Inferior parietal cortex (tissue), 1 donor: ENCODE results near the gene NT5DC3.

Experiments used
- DNase-seq: peaks from one replicate; pipeline ENCODE4 v3.0.0-alpha.2; 2016; ENCODE audit errors: extremely low spot score

The NT5DC3 gene

DNA sequence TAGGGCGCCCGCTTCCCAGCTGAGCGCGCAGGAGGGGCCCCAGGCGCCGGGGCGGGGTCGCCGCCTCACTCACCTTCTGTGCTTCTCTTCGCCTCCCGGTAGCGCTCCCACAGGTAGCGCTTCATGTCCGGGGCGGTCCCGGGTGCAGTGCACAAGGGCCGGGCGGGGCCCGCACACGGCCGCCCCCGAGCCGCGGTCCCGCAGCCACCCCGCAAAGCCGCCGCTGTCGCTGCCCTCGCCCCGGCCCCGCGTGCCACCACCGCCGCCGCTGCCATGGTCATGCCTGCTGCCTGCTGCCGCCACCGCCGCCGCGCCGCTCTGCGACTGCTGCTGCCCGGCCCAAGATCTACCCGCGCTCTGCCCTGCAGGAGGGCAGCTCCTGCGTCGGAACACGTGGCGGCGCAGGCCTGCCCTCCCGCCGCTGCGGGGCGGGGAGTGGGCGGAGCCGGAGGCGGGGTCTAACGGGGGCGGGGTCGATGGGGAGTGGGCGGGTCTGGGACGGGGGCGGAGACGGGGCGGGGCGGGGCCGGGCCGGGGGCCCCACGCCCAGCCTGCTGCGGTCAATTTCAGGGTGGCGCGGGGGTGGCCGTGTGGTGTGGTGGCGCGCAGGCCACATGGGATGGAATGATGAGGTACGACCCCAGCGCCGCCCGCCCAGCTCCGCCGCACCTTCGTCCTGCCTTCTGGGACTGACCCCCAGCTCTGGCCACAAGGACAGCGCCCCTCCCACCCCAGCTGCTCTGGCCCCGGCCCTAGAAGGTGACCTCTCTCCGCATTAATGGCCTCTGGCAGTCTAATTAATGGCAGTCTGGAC lies at the start of gene NT5DC3:
Gene NT5DC3, minus strand, starts transcription at position 359 of the 814 bp plus-strand sequence. Its CDS starts 78 bp downstream, at position 281.
- DNase-seq: peak; percentile 63

GRCh38 chr12:103887738-103888137 lies 46.7 kb upstream of the NT5DC3 start:
- no peak for DNase-seq

DNA sequence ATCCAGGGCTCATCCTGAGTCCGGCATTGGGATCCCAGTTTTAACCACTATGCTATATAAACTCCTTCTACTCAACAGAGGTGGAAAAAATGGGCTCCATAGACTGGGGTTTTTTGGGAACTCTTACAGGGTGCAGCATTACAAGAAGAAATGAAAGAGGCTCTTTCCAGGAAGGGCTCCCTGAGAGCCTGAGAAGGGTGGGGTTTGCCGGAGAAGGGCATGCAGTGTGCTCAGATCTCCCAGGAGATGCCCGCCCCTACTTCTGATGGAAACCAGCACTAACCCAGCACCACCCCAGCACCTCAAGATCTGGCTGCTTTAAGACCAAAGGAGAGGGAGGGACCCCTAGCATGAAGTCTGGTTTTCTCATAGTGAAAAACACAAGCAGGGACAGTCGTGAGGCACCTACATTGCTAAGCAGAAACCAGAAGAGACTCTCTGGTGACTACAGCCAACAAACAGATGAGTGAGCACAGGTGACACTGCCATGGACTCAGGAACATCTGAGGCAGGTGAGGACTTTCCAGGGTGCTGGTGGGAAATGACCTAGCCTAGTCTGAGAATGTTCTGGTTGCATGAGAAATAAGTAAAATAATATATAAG lies 45.3 kb upstream of the NT5DC3 start:
- no peak for DNase-seq

DNA sequence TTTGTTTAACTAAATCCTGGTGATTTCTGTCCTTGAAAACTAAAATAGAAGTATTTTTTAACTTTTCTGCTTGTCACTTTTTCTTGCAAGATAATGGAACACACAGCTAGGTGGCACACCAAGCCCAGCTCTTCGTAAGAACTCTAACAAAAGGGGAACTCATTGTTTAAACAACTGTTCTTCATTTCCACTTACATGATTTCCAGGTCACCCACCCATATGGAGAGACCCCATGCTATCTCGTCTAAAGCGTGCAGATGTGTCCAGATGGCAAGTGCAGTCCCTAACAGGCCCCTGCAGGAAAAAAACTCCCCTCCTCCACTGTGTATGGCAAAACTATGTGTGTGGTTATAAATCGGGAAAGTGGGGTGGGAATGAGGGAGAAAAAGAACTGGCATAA lies 43.3 kb upstream of the NT5DC3 start:
- peak; percentile 20 for DNase-seq

DNA sequence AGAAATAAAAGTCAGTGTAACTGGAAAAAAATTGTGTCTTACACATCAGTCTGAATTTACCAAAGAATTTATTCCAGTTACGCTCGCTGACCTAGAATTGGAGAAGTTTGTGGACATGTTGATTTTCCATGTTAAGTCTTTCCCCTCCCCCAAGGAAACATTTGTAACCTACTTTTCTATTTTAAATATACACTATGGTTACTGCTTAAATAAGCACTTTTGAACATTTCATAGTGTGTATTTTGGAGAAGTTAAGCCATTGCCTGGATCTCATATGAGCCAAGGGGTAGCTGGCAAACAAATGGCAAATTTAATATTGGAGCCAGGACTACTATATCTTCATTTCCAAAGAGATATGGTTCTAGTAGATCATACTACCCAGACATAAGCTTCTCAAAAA lies 42.9 kb upstream of the NT5DC3 start:
- DNase-seq: no peak

DNA sequence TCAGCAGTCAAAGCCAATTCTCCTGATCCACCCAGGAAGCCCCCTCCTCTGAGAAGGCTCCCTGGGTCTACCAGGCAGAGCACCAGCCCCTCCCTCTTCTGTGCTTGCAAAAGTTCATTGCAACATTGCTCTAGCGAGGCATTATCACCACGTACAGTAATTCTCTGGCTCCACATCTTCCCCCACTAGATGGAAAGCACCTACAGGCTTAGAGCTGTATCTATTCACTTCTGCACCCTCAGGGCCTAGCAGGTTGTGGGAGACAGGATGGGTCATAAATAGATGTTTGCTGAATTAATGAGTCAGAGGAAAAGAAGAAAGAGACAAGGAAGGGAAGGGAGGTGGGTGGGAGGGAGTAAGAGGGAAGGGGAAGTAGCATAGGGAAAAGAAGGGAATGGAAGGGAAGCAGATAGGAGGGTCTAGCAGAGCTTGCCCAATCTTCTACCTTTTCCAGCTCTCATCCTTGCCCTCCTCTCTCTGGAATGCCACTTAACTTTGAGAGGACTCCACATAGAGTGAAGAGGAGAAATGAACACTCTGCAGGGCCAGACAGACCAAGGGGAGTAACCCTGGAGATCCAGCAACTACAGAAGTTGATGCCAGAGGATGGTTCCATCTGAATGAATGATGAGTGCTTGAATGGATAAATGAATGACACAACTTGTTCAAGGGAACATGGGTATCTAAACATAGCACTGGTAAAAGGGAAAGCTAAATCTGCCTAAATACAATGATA lies 42.0 kb upstream of the NT5DC3 start:
- no peak for DNase-seq

DNA sequence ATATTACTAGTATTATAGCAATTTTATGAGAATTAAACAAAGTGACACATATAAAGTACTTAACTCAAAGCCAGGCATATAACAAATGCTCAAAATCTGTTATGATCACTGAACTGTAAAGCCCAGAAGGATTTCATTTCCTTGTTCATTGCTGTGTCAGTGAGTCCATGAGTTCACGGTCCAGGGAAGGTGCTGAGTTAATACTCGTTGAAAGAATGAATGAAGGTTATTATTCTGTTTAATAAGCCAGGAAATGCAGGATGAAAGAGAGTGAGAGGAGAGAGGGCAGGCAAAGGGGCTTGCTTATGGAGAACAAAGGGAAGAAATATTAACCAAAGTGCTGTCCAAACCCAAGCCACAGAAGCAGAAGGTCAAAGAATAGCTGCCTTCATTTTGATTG lies 40.2 kb upstream of the NT5DC3 start:
- no peak for DNase-seq

DNA sequence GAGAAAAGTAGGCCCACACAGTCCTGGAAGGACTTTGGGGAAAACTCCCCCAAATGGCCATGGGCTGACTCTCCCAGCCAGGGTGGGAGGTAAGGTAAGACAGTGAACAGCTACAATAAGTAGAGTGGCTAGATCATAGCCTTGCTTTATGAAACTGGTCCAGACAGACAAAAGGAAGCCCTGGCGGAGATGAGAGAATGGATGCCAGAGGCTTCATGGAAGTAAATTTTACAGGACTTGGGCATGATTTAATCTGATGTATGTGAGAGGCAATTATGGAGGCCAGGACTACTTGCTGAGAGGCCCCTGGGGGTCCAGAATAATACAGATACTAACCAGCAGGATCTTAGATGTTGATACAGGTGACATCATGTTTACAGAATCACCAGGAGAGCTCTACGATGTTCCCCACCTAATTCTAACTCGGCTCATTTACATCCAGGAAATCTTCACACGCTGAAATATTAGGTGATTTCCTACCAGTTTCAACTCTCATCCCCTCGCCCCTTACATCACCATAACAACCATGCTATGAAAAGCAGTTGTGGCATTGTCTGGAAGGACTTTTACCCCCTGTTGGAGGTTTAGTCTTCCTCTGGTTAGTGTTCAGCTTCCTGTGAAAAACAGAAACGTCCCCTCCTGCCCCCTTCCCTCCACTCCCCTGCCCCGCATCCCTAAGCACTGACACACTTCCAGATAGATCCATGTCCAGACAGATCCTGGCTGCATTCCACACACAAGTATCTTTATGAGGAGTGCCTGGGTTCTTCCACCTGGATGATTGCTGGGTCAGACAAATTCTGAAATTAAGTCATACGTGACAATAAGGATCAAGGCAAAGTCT lies 39.5 kb upstream of the NT5DC3 start:
- no peak for DNase-seq

DNA sequence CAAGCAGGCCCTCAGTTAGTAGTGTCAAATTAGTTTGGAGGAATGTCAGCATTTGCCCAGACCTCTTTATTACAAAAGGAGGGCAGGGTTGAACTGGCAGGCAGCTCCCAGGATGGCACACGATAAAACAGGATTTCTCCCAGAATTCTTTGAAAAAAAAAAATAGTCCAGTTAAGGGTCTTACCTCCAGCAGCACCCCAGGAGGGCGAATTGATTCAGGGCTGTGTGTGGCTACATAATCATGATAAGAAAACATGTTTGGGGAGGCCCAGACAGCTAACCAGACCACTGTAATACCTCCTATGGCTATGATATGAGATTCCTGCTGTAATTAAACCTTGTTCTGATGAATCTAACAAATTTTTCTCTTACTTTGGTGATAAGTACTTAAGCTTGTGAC lies 38.8 kb upstream of the NT5DC3 start:
- DNase-seq: no peak

DNA sequence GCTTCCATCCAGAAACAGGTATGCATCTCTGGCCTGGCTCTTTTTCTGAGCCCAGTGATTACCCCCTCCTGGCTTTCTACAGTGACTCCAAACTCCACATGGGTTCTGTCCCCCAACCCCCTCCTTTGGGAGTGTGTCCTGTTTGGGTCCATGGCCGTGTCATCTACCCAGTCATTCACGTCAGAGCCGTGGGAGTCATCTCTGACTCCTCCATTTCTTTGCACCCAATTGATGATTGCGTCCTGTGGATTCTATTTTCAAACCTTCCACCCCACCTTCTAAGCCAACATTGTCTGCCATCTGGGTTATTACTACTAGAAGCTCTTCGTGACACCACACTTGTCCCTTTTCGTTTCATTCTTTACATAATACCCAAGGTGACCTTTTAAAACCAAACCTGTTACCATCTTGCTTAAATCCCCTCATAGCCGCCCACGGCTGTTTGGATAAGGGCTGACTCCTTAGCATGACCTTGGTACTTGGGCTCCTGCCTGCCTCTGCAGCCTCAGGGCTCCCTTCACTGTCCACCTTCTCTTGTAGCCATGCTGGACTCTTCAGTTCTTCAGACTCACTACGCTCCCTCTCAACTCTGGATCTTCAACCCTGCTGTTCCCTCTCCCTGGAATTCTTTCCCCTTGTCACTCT lies 38.1 kb upstream of the NT5DC3 start:
- DNase-seq: no peak

DNA sequence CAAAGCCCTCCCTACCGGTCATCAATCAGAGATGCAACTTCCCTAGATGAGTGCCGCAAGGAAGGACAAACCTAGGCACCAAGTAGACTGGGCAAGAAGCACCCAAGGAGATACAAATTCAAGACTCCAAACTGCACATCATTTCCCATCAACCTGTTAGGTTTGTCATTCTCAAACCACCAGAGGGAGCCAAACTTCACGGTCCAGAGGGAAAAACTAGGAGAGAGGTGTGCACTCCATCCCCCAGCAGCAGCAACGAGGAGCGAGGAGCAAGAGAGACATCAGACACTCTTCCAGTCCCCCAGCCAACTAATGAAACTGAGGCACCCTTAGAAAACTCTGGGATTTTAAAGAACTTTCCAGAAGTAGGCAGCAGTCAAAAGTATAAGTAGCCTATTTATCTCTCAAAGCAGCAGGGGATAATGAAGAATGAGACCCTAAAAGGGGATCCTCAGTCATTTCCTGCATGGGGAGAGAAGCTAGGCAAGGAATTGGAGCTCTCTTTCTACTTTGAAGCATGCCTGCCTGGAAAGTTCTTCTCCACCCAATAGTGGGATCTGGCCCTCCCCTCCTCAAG lies 37.0 kb upstream of the NT5DC3 start:
- peak; percentile 67 for DNase-seq

DNA sequence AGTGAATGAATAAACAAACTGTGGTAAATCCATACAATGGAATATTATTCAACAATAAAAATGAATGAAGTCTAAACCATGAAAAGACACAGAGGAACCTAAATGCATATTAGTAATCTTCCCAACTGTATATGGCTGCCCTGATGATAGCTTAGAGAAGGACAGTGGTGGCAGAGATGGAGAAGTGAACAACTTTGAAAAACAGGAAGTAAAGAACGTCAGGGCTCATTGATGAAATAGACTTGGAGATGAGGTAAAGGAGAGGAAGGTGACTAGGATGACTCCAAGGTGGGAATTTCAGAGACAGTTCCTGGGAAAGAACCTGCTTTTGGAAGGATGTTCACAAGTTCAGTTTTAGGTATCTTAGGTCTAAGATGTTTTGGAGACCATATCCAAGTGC lies 36.3 kb upstream of the NT5DC3 start:
- DNase-seq: no peak

- no peak for DNase-seq
Measured at GRCh38 chr12:103875666-103876065, 34.6 kb upstream of the NT5DC3 start.

DNA sequence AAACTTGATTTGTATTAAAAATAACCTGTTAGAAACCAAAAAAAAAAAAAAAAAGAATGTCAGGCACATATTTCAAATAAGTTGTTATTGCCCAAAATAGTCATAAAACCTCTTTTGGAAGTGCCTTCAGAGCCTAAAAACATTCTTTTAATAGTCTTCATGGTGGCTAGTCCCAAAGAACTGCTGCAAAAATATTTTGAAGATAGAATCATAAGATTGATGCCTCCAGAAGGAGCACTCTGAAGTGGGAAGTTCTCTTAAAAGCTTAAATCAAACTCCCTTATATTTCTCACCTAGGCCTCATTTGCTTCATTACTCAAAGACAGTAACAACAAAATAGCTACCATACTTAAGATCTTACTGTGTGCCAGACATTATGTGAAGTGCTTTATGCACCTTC lies 27.2 kb upstream of the NT5DC3 start:
- DNase-seq: no peak

DNA sequence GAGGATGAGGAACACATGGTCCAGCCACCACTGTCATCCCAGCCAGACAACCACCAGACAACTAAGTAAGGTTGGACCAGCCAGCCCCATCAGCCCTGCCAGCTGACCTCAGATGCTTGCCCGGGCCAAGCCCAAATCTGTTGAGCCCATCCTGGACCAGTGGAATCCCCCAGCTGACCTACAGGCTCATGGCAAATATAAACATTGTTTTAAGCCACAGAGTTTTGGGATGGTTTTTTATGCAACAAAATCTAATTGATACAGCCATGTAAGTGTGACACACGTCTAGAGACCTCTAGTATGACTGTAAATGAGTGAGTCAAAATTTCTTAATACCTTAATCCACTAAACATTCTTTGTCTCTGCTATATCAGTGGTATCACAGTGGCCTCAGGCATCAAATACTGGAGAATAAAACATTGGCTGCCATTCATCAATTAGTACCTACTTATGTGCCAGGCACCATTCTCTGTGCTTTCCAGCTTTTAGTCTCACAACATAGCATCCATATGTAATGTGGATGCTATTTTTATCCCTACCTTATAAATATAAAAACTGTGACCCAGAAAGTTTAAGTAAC lies 24.2 kb upstream of the NT5DC3 start:
- no peak for DNase-seq

- DNase-seq: no peak
Measured at GRCh38 chr12:103864710-103865109, 23.7 kb upstream of the NT5DC3 start.

DNA sequence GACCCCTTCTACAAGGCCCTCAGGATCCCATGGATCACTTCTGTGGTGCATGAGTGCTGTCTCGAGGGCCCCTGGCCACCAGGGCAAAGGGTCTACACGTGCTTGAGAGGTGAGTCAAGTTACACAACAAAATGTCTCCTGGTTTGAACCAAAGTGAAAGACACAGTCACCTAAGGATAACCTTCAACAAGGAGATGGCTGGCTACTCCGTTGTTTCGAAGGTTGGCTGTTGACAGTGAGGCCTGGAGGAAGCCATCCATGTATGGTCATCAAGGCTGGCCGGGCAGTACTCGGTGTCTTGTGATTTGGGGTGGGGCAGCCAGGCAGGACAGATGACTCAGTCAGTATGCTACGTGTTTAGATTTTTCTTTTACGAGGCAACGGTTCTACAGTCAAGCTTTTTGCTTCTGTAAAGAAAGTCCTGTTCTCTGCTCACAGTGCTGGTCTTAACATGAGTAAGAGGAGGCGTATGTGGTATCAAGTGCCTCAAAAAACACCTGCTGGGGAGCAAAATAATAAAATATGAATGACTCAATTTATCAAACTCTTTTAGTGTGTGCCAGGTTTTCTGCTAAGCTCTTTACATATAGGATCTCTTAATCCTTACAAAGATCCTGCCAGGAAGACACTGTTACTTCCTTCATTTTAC lies 18.0 kb upstream of the NT5DC3 start:
- DNase-seq: no peak

DNA sequence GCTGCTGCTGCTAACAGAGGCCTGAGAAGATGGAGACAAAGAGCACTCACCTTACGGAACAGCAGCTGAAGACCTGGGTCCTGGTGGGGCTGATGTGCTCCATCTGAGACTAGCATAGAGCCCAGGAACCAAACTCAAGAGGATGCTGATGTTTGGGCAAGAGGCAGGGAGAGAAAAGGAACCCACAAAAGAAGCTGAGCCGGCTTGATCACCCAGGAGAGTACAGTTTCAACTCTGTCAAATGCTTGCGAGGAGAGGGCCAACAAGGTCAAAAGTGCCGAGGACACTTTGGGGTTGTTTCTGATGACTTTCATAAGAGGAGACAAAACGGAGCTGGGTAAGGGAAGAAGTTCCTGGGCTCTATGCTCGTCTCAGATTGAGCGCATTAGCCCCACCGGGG lies 17.3 kb upstream of the NT5DC3 start:
- DNase-seq: no peak

GRCh38 chr12:103857164-103857563 lies 16.1 kb upstream of the NT5DC3 start:
- DNase-seq: no peak
